Esophagus muscularis mucosa (tissue), 3 donors: ENCODE data around the gene KANSL1.

ENCODE experiments used
- POLR2A ChIP-seq: fragments of 450-650 bp; IDR thresholded peaks from one replicate; pipeline ENCODE4 v1.6.1; 2017; ENCODE audit warnings: antibody characterized with exemption, moderate library complexity, mild to moderate bottlenecking, low read depth
- TF ChIP-seq, protein P1 (sequence below), 3 experiments: fragments of 200-600 bp in 2 of 3; fragments of 450-650 bp in 1 of 3; sonication (generic) in 2 of 3; IDR thresholded peaks; one replicate each; pipeline ENCODE4 v1.5.1; 2017 to 2019; ENCODE audit warnings: antibody characterized with exemption in 3 of 3, mild to moderate bottlenecking in 2 of 3, moderate library complexity in 1 of 3

DNA sequence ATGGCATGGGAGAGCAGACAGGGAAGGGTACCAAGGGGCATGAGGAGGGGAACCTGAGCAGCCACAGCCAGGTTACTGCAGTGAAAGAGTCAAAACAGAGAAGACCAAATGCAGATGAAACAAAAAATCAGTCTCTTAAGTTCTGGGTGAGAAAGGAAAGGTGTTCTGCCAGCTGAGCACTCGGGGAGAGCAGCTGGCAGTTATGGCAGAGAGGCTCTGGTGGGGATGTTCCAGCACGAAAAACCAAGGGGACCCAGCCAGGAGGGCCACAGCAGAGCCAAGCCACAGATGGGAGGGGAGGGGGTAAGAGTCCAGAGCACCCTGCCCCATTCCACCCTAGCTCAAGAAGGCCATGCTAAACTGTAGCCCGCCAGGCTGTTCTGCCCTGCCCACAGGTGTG lies 162.5 kb downstream of the KANSL1 start:
- no peak for TF ChIP-seq POLR2A
- TF ChIP-seq, protein P1, sequence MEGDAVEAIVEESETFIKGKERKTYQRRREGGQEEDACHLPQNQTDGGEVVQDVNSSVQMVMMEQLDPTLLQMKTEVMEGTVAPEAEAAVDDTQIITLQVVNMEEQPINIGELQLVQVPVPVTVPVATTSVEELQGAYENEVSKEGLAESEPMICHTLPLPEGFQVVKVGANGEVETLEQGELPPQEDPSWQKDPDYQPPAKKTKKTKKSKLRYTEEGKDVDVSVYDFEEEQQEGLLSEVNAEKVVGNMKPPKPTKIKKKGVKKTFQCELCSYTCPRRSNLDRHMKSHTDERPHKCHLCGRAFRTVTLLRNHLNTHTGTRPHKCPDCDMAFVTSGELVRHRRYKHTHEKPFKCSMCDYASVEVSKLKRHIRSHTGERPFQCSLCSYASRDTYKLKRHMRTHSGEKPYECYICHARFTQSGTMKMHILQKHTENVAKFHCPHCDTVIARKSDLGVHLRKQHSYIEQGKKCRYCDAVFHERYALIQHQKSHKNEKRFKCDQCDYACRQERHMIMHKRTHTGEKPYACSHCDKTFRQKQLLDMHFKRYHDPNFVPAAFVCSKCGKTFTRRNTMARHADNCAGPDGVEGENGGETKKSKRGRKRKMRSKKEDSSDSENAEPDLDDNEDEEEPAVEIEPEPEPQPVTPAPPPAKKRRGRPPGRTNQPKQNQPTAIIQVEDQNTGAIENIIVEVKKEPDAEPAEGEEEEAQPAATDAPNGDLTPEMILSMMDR (IDR thresholded peaks at IDR 0.05) = no peak
